Amniotic stem cell (primary cell): ENCODE results near the gene PRSS8.
"Not testable (repeated sequence)": the region's sequence is repeated elsewhere in the genome, so short reads cannot be mapped to it uniquely, and the experiment has no call there.

Experiments used
- DNase-seq: peaks from one replicate; lab custom pipeline; 2025; lab: John Stamatoyannopoulos, UW

Gene PRSS8

GRCh38 chr16:31144418-31144817 is 8.9 kb upstream of the PRSS8 start:
- DNase-seq: not testable (repeated sequence)

- DNase-seq: no peak
These were observed 8.2 kb upstream of the PRSS8 start for GRCh38 chr16:31143694-31144148.

GRCh38 chr16:31143011-31143693 is 7.6 kb upstream of the PRSS8 start:
- no peak for DNase-seq

- peak; percentile 99 for DNase-seq
These were observed 6.8 kb upstream of the PRSS8 start for GRCh38 chr16:31142109-31143010.

GRCh38 chr16:31141489-31142108 is 6.1 kb upstream of the PRSS8 start:
- DNase-seq: peak; percentile 68

- DNase-seq: not testable (repeated sequence)
These were observed 5.5 kb upstream of the PRSS8 start for GRCh38 chr16:31141071-31141469.

GRCh38 chr16:31138621-31139578 is 3.4 kb upstream of the PRSS8 start:
- DNase-seq: no peak

- DNase-seq: not testable (repeated sequence)
These were observed 1.4 kb upstream of the PRSS8 start for GRCh38 chr16:31136822-31137499.

- DNase-seq: no peak
These were observed 748 bp upstream of the PRSS8 start for GRCh38 chr16:31136287-31136662.

- DNase-seq: no peak
These were observed 647 bp downstream of the PRSS8 start for GRCh38 chr16:31134625-31135534.

DNA sequence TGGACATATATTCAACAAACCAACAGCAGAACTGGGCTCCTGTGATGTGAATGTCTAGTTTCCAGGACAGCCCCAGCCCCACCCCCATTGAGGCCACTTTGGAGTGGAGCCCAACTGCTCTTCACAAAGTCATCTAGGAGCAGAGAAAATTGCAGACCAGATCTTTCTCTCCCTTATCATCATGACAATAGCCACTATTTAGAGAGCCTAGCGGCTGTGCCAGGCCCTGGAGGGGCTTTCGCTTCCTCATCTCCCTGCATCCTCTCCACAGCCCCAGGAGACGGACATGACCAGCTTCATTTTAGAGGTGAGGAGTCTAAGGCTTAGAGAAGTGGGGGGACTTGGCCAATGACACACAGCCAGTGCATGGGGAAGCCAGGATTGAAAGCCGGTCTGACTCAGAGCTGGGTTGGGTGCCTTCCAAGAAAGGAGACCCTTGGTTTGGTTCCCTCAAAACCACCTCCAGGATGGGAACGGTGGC is 1.4 kb downstream of the PRSS8 start:
- no peak for DNase-seq

DNA sequence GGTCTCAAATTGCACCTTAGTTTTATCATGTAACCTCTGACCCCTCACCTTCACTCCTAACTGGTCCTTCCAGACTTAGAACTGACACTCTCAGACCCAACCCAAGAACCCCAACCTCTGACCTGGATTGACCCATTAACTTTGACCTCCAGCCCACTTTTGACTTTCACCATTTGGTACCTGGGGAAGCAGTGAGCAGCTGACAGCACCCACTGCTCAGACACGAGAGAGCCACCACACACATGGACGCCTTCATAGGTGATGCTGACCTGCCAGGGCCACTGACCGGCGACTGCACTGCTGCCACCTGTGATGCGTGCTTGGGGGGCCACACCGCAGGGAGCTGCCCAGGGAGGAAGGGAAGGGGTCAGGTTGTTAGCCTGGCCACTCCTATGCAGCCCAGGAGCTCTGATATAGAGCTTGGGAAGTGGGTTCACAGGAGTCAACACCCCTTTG is 2.5 kb downstream of the PRSS8 start:
- no peak for DNase-seq

- DNase-seq: no peak
These were observed 3.1 kb downstream of the PRSS8 start for GRCh38 chr16:31132303-31132979.

DNA sequence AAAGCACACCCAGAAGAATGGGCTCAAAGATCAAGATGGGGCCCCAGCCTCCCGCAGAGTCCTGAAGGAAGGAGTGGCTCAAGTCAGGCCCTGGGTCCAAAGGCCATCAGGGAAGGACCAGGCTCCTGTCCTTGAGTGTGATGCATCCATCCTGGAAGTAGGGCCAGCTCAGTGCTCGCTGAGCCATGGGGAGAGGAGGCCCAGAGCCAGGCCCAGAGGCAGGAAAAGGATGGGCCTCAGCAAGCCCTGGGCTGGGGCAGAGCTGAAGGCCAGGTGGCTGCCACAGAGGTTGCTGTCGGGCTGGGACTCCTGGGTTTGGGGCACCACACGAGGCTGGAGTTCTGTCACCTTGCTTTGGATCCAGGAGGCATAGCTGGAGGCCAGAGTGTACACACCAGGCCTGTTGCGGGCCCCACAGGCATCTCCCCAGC is 3.7 kb downstream of the PRSS8 start:
- DNase-seq: no peak

- DNase-seq: no peak
These were observed 4.1 kb downstream of the PRSS8 start for GRCh38 chr16:31131416-31131815.

GRCh38 chr16:31130899-31131298 is 4.6 kb downstream of the PRSS8 start:
- no peak for DNase-seq

GRCh38 chr16:31130336-31130891 is 5.1 kb downstream of the PRSS8 start:
- DNase-seq: no peak

DNA sequence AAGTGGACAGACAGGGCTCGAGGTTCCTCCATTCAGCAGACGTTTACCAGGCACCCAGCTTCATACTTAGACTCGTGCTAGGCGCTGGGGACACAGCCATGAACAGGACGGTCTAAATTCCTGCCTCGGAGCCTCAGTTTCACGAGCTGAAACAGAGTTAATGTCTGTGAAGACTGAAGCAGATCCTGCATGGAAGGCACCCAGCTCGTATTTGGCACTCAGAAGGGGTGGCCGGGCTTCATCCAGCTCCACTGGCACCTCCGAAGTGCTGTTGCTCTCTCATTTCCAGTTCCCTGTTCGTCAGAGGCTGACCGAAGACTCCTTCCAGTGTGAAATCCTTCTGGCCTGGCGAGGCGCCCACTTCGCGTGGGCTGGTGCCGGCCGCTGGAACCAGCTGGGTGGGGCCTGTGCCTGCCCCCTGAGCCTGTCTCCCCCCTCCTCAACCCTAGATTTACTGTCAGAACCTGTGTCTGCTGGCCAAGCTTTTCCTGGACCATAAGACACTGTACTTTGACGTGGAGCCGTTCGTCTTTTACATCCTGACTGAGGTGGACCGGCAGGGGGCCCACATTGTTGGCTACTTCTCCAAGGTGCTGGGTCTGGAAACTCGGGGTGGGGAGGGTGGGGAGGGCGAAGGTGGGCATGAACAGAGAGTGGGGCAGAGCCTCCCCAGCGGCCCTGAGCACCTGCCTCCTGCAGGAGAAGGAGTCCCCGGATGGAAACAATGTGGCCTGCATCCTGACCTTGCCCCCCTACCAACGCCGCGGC is 5.8 kb downstream of the PRSS8 start:
- no peak for DNase-seq
